ELF-1 (cell line): ENCODE results near the gene NLGN1.

Experiments used
- DNase-seq: peaks from one replicate; pipeline ENCODE4 v3.0.0-alpha.2; 2016; ENCODE audit warnings: low read depth, low spot score

Gene NLGN1

DNA sequence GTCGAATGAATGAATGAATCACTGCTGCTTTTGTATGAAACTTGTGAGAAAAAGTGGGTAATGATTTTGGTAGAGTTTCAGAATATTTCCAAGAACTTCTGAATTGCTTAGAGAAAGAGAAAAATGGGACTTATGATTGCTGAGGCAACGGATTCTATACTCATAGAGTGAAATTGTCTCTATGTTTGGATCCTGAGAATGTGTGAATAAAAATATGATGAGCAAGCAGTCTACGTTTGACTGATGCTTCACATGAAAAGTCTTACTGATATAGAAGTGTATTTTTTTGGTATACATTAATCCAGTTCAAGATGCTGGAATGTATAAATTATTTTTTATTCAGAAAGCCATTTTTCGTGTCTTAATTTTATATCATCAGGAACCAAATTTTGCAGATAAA lies 441.1 kb downstream of the NLGN1 start:
- DNase-seq, result no peak

DNA sequence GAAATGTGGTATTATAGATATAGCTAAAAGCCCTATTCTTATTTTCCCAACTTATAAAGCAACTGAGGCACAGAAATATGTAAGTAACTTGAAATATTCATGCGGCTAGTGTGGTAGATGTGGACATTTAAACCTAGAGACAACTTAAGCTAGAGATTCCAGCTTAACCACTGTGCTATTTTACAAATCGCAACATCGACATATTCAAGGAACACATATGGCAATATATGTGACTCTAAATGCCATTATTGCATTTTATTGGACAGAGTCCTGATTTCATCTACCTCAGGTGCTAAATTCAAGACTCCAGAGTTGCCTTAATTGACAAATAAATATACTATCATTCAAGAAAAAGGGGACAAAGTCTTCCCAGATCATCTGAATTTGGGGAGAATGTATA lies 442.3 kb downstream of the NLGN1 start:
- DNase-seq, result no peak

DNA sequence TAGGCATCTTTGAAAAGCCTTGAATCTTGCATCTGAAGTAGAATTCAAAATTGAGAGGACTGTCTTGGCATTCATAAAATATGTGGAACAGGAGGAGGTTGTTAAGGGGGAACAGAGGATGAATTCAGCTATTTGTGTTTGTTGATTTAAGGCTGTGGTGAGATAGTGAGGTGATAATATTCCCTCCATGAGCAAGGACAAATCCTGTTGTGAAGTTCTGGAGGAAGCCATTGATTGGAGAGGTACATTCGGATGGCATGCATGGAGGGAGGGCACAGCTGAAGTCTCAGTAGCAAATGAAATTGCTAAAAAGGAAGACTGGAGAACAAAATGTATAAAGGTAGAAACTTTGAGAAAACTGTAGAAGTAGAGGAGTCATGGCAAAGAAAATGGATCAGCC lies 443.8 kb downstream of the NLGN1 start:
- DNase-seq, result no peak

GRCh38 chr3:173843060-173843459 lies 445.5 kb downstream of the NLGN1 start:
- no peak for DNase-seq

GRCh38 chr3:173846584-173846983 lies 449.0 kb downstream of the NLGN1 start:
- DNase-seq, result no peak

DNA sequence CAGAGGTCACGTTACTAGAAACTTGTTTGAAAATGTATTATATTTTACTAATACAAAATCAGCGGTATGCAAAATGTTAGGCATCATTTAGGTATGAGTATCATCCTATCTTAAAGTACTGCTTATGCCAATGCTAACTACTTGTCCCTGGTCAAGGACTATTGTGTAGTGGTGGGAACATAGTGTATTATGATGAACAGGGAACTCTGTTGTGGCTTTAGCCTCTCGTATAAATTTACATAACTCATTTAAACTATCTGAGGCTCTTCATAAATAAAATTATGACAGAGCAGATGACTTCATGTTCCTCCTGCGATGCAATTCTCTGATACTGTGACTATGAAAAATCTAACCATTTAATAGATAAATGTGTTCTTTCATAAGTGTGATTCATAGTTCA lies 451.9 kb downstream of the NLGN1 start:
- no peak for DNase-seq

DNA sequence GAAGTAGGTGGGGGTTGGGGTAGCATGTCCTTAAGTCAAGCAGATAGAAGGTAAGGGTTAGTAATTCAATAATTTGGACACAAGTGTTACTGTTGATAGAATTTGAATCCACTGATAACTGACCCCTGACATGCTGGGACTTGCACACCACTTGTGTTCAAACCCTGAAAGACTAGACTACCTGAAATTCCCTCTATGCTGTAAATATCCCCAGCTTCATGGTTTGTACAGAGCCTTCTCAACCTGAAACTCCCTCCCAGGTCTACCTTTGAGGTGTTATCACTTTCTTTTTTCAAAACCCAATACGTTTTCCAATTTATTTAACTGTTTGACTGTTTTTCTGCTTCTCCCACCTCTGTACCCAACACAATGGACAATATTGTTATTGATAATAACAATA lies 459.6 kb downstream of the NLGN1 start:
- DNase-seq, result no peak

DNA sequence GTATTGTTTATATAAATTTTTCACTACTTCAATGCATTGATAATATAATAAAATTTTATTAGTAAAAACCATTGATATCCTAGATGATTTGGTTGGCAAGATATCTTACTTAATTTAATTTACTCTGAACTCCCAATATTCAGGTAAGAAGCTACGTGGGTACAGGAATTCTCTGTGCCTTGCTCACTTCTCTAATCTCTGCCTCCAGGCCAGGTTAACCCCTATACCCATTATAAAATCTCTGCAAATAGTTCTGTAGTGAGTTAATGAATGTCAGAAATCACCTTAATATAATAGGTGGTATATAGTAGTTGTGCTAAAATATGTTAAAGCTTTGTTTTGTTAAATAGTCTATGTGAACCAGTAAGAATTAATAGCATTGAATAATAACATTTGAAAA lies 465.2 kb downstream of the NLGN1 start:
- DNase-seq, result no peak

DNA sequence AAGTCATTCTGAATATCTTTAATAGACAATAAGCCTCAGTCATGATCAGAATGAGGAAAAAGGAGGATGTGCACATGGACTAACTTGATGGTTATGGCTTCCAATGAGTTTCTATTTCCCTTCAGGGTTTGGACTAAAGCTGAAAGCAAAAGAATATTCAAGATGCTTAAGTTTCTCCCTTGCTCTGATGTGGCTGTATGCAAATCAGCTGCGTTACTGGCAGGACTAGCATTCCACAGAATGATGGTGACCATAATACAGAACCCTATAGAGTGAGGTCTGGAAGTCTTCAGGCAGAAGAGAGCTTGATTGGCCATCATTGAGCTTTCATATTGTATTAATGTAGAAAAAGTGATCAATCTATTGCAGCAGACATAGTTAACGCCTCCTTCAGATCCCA lies 466.0 kb downstream of the NLGN1 start:
- no peak for DNase-seq

DNA sequence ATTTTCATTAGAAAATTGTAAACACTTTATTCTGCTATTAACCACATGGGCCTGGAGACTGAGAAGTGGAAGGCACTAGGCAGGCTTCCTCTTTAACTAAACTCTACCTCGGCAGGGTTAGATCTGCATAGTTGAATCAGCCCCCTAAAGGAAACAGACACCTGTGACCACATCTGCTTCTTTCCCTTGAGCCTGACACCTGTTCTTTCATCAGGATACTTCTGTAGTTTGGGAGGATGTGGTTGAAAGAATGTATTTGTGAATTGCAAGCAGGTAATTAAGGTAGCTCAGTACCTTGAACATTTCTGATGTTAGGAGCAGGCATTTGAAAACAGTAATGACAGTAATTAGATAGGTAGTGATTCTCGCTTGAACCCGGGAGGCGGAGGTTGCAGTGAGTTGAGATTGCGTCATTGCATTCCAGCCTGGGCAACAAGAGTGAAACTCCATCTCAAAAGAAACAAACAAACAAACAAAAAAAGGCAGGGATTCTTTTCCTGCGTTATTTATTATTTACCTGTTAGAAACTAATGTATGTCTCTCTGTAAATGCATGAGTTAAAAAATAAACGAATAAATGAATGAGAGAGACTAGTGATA lies 468.5 kb downstream of the NLGN1 start:
- no peak for DNase-seq

GRCh38 chr3:173869766-173870165 lies 472.2 kb downstream of the NLGN1 start:
- no peak for DNase-seq

DNA sequence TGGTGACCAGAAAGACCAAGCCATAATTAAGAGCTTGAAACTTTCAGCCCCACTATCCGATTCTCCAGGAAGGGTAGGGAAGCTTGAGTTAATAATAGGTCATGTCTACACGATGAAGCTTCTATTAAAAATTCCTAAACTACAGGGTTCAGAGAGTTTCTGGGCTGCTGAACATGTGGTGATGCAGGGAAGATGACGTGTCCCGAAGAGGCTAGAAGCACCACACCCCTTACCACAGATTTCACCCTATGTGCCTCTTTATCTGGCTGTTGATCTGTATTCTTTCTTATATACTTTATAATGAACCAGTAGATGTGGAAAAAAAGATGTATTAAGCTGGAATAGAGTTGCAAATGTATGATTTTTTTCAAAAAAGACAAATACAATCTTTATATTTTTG lies 473.4 kb downstream of the NLGN1 start:
- DNase-seq, result no peak

- DNase-seq, result no peak
These were observed 478.2 kb downstream of the NLGN1 start for GRCh38 chr3:173875790-173876189.

DNA sequence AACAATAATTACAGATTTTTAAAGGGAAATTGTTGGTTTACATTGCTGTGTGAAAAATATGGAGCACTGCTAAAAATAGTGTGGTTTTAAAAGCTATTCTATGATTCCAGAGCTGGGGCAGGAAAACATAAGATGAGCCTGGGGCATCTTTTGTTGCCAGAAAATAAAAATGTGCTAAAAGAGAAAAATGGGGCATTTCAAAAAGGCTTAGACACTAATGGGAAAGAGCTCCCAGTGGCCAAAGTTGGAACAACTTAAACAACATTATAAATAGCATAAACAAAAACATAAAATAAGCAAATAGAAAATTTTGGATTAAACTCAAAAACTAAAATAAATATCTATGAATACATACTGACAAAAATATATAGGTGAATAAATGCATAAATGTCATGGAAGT lies 478.9 kb downstream of the NLGN1 start:
- no peak for DNase-seq

GRCh38 chr3:173887888-173888287 lies 490.3 kb downstream of the NLGN1 start:
- no peak for DNase-seq

DNA sequence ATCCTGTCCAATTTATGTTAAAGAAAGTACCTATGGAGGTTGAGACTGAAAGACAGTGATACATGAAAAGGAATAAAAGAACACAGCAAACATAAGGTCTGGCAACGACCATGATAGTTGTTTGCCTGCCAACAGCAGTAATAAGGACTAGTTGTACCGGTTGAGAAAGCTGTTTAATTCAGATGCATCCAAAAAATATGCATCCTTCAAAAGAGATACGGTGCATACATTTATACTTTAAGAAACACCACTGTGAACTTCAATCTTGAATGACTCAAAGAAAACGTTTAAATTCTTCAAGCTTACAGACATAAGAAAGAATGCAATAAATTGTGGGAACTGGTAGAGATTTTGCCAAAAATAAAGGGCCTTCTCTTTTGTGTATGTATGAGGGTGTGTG lies 492.1 kb downstream of the NLGN1 start:
- DNase-seq, result no peak

GRCh38 chr3:173890091-173890490 lies 492.5 kb downstream of the NLGN1 start:
- DNase-seq, result no peak

- DNase-seq, result no peak
These were observed 493.9 kb downstream of the NLGN1 start for GRCh38 chr3:173891272-173892100.

DNA sequence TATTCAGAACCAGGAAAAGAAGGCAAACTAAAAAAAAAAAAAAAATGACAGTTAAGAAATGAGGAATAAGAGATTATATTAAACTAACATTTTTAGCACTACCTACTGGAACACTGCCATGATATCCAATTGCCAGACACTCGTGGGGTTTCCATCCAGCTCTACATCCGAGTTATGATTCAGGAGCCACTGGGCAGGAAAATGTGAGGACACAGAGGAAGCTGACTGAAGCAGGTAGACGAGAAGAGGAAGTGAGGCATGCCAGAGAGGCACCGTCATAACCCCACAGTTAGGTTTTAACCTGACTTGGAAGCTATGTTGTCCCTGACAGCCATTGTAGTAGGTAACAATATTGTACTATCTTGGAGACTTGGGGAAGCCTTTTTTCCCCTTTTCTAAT lies 495.0 kb downstream of the NLGN1 start:
- no peak for DNase-seq

GRCh38 chr3:173893066-173893465 lies 495.5 kb downstream of the NLGN1 start:
- no peak for DNase-seq

DNA sequence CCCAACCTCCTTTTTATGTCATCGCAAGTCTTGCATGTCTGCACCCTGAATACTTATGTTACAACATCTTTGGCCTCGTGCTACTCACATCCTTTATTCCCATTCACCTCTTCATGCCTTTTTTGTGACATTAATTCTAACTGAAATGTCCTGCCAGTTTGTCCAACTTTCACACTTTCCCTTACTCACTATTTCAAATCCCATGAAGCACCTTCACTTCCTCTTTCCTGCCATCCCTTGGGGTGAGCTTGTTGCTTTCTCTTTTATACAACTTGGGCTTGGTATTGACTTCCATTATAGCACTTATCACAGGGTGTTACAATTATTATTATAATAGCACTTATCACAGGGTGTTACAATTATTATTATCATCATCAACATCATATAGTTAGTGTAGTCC lies 496.3 kb downstream of the NLGN1 start:
- DNase-seq, result no peak

DNA sequence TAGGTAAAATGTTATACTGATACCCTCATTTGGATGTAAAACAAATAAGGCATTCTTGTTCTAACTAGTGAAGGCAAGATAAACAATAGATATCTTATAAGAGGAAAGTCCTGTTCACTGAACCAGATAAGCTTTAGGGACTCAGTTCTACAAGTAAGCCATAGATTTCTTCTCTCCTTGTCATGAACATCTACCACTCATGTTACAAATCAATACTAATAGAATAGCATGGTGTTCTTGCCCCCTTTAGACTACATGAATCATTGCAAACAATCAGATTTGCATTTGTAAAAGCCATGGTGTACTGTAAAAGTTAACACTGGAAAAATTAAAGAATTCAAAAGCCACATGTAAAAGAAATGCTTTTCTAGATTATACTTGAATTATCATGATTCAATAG lies 500.1 kb downstream of the NLGN1 start:
- DNase-seq, result no peak

- DNase-seq, result no peak
These were observed 504.1 kb downstream of the NLGN1 start for GRCh38 chr3:173901649-173902048.

GRCh38 chr3:173902401-173902800 lies 504.9 kb downstream of the NLGN1 start:
- no peak for DNase-seq
